Suppressor macrophage (primary cell): Measurements from ENCODE around the gene MRPL37.
A peak's percentile ranks its signal among the peaks of the same experiment; 100 is the strongest.
"Not testable (repeated sequence)": the region's sequence is repeated elsewhere in the genome, so short reads cannot be mapped to it uniquely, and the experiment has no call there.

Experiments
- DNase-seq, 4 experiments: peaks; one replicate each; pipeline ENCODE4 v3.0.0-alpha.2; 2020 to 2022

MRPL37 gene

DNA sequence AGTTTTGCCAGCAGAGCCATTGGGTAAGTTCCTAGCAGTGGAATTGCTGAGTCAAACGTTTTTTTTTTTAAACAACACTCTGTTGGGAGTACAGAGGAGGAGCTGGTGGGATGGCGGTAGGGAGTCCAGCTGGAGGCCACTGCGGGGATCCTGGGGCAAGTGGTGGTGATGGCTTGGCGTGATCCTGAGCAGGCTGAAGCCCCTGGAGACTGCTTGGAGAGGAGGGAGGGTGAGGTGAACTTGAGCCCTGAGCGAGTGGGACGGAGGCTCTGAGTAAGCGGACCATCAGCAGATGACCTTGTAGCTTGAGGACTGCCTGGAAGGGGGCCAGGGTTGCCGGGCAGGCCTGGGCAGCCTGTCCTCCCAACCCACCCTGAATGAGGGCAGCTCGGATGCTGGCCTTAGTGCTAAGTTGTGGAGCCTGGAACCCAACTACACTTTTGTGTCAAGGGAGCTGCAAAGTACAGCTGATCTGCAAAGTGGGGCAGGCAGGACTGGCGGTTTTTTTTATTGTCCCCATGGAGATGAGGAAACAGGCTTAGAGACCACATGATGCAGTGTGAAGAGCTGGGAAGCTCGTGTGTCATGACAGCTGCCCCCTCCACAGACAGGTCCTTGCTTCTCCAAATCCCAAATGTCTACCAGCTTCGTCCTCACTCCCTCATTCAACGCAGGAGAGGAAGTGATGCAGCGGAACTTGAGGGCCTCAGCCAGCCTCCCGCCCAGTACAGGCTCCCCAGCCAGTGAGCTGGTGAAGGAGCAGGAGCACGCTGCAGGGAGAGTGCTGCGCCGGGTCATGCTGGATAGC lies 20.2 kb downstream of the MRPL37 start:
- peak; percentile 86 to 94 (median 90) for DNase-seq

- DNase-seq: peak; percentile 28 to 53 (median 42)
Measured at GRCh38 chr1:54221113-54221834, 21.3 kb downstream of the MRPL37 start.

GRCh38 chr1:54221867-54222484 lies 22.0 kb downstream of the MRPL37 start:
- DNase-seq: no peak

DNA sequence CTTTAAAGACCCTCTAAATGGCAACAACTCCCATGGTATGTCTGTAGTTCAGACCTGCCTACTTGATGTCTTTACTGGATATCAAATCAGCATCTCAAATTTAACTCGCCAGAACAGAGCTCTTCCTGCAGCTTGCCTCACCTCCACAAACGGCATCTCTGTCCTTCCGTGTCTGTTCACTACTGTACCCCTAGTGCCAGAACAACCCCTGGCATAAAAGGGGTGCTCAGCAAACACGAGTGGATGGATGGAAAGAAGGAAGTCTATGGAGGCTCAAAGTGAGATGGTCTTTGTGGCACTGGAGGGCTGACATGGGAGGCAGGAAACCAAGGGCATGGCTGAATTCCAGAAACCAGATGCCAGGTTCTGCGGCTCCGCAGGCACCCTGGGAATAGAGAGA lies 22.7 kb downstream of the MRPL37 start:
- no peak for DNase-seq

DNA sequence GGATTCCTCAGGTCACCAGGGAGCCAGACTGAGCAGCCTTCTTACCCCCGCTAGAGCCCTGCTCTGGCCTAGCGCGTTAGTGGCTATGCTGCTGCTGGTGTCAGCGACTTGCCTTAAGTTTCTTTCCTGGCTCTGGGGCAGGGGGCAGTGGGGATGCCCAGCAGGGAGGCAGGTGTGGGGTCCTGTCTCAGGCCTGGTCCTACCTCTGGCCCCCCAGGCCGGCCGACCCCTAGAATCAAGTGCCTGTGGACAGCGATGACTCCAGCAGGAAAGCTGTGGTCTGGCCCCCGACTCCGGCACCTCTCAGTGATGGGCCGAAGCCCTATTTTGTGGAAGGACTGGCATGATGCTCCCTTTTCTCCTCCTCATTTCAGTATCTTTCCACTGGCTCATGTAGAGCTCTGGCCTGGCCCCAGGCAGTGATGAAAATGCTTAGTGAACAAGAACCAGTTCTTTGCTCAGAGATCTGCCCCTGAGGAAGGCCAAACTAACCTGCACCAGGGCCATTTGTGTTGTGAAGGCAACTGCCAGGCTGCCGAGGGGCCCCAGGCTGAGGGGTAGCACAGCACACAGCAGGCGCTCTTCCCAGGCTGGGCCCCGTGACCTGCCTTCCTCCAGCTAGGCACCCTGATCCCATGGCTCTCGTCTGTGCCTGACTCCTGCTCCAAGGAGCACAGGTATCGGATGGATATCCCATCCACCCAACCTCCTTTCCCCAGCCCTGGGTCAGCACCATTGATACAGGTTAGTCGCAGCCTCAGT lies 23.7 kb downstream of the MRPL37 start:
- no peak for DNase-seq

DNA sequence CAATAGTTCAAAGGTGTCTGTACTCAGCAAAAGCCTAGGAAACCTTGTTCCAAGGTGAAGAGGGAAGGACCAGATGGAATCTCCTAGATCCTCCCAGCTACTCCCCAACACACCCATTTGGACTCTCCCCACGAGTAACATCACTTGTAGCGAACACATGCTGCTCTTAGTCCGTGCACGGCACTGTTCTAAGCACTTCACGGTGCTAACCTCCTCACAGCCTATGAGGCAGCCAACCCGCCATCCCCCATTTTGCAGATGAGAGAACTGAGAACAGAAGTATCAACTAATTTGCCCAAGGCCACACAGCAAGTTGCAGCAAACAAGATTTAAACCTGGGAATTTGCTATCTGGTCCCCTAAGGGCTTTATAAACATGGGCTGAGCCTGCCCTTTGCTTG lies 24.3 kb downstream of the MRPL37 start:
- no peak for DNase-seq

GRCh38 chr1:54225378-54225777 lies 25.4 kb downstream of the MRPL37 start:
- DNase-seq: no peak

DNA sequence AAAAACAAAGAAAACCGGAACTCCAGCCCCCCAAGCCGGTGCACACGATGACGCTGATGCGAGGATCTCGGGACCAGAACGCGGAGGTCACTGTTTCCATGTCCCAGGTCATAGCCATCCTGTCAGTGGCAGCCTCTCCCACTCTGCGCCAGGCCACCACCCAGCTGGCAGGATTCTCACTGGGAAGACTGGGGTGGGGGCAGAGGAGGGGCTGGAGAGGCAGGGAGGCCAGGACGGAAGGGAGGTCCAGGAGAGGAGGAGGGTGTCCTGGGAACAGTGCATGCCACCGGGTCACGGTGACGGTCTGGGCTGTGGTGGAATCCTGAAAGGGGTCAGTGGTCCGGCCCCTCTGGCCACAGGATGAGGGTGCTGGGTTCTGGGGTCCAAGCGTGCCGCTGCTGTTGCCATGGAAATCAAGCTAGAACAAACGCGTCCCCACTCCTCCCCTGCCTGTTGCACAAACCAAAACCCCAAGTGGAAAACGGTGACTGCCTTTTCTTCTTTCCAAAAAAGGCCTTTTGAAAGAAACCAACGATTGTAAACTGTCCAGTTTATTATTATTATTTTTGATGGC lies 26.1 kb downstream of the MRPL37 start:
- DNase-seq: no peak

- DNase-seq: peak; percentile 91 to 97 (median 93)
Measured at GRCh38 chr1:54227091-54227602, 27.2 kb downstream of the MRPL37 start.

GRCh38 chr1:54227891-54228310 lies 27.9 kb downstream of the MRPL37 start:
- peak; percentile 69 to 86 (median 80) for DNase-seq

- DNase-seq: no peak
Measured at GRCh38 chr1:54228638-54229079, 28.7 kb downstream of the MRPL37 start.

GRCh38 chr1:54229281-54229891 lies 29.4 kb downstream of the MRPL37 start:
- DNase-seq: peak; percentile 67 to 84 (median 77)

GRCh38 chr1:54230507-54231339 lies 30.8 kb downstream of the MRPL37 start:
- DNase-seq: peak; percentile 68 to 88 (median 72)

GRCh38 chr1:54233196-54233595 lies 33.2 kb downstream of the MRPL37 start:
- DNase-seq: not testable (repeated sequence)

DNA sequence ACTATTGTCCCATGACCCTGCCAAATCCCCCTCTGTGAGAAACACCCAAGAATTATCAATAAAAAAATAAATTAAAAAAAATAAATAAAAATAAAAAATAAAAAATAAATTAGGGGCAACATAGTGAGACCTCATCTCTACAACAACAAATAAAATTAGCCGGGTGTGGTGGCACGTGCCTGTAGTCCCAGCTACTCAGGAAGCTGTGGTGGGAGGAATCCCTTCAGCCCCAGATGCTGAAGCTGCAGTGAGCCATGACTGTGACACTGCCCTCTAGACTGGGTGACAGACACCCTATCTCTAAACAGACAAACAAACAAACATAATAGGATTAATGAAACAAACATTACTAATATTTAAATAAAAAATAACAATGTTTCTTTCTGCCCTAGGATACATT lies 34.3 kb downstream of the MRPL37 start:
- DNase-seq: peak in 2 of 4 experiments; percentile 28 to 38

DNA sequence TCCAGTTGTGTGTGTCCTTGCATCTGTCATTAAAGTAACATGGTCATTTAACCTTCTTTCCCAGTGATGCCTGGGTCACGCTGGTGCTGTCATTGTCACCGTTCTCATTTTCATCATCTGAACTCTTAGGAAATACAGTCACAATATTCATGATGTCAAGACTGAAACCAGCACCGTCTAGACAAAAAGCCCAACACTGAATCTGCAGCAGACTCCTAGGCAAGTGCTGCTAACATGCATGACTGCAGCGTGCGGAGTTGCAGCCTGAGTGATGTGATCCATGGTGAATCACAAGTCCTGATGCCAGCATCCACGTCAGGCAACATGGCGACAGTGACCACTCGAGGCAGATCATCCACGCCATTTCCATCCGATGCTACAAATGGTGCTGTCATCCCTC lies 37.6 kb downstream of the MRPL37 start:
- peak; percentile 42 to 70 (median 55) for DNase-seq

GRCh38 chr1:54238353-54239034 lies 38.5 kb downstream of the MRPL37 start:
- peak; percentile 83 to 94 (median 92) for DNase-seq

GRCh38 chr1:54239035-54239383 lies 39.0 kb downstream of the MRPL37 start:
- peak in 1 of 4 experiments; percentile 34 for DNase-seq

GRCh38 chr1:54239631-54240031 lies 39.7 kb downstream of the MRPL37 start:
- no peak for DNase-seq
